Thoracic aorta (tissue), 2 donors: ENCODE results near the gene CHM. TPM values are rescaled to one million over a fixed set of nuclear protein-coding genes. Genes with fewer than 3 reads are reported as not detected.
"Not testable (repeated sequence)": the region's sequence is repeated elsewhere in the genome, so short reads cannot be mapped to it uniquely, and the experiment has no call there.

Experiments
- ATAC-seq: fragments of 150-250 bp; one replicate; pipeline ENCODE4 v1.8.0; 2017; ENCODE audit warnings: low read depth; ENCODE audit not compliant: insufficient number of reproducible peaks, low FRiP score
- DNase-seq: peaks from one replicate; pipeline ENCODE4 v3.0.0-alpha.2; 2020; ENCODE audit warnings: low spot score
- H3K27ac ChIP-seq, 2 donors: fragments of 200-600 bp; sonication (generic); 1 replicate in 1 of 2; 2 replicates in 1 of 2; pipeline ENCODE4 v1.5.1; 2016; ENCODE audit warnings: mild to moderate bottlenecking in 2 of 2, moderate library complexity in 2 of 2
- H3K27me3 ChIP-seq: fragments of 200-600 bp; sonication (generic); replicated peaks from 2 replicates; pipeline ENCODE4 v1.6.0; 2016; ENCODE audit warnings: mild to moderate bottlenecking; ENCODE audit not compliant: insufficient read depth
- H3K36me3 ChIP-seq: fragments of 200-600 bp; sonication (generic); one replicate; pipeline ENCODE4 v1.5.1; 2016
- H3K4me1 ChIP-seq, 2 donors: fragments of 200-600 bp; sonication (generic); 1 replicate in 1 of 2; 2 replicates in 1 of 2; pipeline versions ENCODE4 v1.5.1 to v1.6.0; 2016; ENCODE audit warnings: low read depth in 2 of 2, mild to moderate bottlenecking in 1 of 2; ENCODE audit not compliant: control insufficient read depth in 1 of 2
- H3K4me3 ChIP-seq: fragments of 200-600 bp; sonication (generic); 2 replicates; pipeline ENCODE4 v1.5.1; 2016; ENCODE audit warnings: mild to moderate bottlenecking
- H3K9me3 ChIP-seq: fragments of 200-600 bp; sonication (generic); 2 replicates; pipeline ENCODE4 v1.5.1; 2016
- total RNA-seq, 2 donors: library from RNA; depleted of rRNA; stranded (reverse); fragments of >200 nt; gene quantifications; one replicate each; pipeline versions ENCODE4 v1.1.0 to v1.2.3, GENCODE V29; 2016
- TF ChIP-seq, protein P1 (sequence below): fragments of 200-600 bp; sonication (generic); IDR thresholded peaks from one replicate; pipeline ENCODE4 v1.5.1; 2019; ENCODE audit warnings: antibody characterized with exemption

CHM gene
- total RNA-seq, 2 donors from 2014 or later = 14.8 to 14.9 TPM

DNA sequence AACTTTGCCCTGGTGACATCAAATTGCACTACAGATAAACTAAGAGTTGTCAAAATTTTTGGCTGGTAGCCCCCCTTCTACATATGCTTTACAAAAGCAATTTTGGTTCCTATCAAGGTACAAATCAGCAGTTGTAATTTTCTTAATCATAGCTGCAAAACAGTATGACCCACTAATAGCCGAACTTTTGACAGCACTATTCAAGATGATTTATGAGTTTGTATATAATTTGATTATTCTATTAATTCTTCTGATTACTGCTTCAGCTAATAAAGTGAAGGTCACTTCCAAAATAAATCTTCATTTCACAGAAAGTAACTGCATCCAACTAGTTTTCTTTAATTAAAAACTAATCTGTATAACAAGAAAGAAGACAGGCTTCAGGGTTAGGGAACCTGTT lies 119.6 kb downstream of the CHM start:
- H3K27me3 ChIP-seq = no peaks in the 10 kb centered on the region
- H3K9me3 ChIP-seq = no peaks in the 10 kb centered on the region
- H3K4me1 ChIP-seq = peaks cover 0 to 5% of the 10 kb centered on the region in 2 donors
- DNase-seq (no peak), ATAC-seq (no peak)
- no peaks in the 10 kb centered on the region for H3K36me3 ChIP-seq
- no peak overlapping the region for H3K27ac ChIP-seq
- no peak overlapping the region for H3K4me3 ChIP-seq
- TF ChIP-seq, protein P1, sequence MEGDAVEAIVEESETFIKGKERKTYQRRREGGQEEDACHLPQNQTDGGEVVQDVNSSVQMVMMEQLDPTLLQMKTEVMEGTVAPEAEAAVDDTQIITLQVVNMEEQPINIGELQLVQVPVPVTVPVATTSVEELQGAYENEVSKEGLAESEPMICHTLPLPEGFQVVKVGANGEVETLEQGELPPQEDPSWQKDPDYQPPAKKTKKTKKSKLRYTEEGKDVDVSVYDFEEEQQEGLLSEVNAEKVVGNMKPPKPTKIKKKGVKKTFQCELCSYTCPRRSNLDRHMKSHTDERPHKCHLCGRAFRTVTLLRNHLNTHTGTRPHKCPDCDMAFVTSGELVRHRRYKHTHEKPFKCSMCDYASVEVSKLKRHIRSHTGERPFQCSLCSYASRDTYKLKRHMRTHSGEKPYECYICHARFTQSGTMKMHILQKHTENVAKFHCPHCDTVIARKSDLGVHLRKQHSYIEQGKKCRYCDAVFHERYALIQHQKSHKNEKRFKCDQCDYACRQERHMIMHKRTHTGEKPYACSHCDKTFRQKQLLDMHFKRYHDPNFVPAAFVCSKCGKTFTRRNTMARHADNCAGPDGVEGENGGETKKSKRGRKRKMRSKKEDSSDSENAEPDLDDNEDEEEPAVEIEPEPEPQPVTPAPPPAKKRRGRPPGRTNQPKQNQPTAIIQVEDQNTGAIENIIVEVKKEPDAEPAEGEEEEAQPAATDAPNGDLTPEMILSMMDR = no peak

DNA sequence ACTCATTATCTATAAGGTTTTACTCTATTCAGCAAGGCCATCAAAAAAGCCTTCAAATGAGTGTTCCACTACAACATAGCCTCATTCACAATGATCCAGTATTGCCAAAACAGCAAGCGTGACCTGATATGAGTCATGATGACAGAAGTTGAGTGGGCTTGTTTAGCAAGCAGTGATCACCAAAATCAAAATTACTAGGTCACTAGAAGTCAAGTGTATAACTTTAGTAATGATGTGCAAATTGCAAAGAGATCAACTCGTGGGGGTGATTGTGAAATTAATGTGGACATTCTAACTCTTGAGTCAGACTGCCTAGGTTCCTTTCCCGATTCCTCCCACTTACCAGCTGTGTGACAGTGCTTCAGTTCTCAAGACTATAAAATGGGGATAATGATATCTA lies 124.5 kb downstream of the CHM start:
- Histone ChIP-seq H3K9me3 (no peaks in the 10 kb centered on the region), H3K4me3 (no peak overlapping the region), H3K4me1 (no peaks in the 10 kb centered on the region), H3K27ac (no peak overlapping the region), H3K36me3 (no peaks in the 10 kb centered on the region), H3K27me3 (no peaks in the 10 kb centered on the region)
- TF ChIP-seq, protein P1 = no peak
- no peak for ATAC-seq
- no peak for DNase-seq

DNA sequence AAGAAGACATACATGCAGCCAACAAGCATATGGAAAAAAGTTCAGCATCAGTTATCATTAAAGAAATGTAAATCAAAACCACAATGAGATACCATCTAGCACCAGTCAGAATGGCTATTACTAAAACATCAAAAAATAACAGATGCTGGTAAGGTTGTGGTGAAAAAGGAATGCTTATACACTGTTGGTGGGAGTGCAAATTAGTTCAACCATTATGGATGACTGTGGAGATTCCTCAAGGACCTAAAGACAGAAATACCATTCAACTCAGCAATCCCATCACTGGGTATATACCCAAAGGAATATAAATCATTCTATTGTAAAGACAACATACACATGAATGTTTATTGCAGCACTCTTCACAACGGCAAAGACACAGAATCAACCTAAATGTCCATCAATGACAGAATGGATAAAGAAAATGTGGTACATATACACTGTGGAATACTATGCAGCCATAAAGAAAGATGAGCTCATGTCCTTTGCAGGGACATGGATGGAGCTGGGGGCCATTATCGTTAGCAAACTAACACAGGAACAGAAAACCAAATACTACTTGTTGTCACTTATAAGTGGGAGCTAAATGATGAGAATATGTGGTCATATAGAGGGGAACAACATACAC lies 130.6 kb downstream of the CHM start:
- ATAC-seq, H3K27ac ChIP-seq, H3K27me3 ChIP-seq, DNase-seq, H3K4me1 ChIP-seq, H3K9me3 ChIP-seq, H3K36me3 ChIP-seq, H3K4me3 ChIP-seq: not testable (repeated sequence)

DNA sequence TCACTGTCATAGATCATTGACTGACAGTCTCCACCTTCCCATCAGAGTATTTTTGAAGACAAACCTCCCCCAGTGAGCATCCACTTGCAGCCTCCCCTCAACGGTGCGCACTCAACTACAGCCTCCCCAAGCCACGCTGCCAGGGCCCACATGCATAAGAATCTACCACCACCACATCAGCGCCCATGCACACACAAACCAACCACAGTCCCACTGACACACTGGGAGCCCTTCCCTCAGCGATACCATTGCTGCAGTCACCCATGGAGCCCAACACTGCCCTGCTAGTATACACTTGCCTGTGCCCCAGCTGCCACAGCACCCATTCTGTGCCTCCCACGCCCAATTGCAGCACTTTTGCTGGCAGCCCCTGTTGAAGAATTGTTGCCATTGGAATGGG lies 132.9 kb downstream of the CHM start:
- Histone ChIP-seq H3K4me1 (no peaks in the 10 kb centered on the region), H3K4me3 (no peak overlapping the region), H3K9me3 (no peaks in the 10 kb centered on the region), H3K27me3 (no peaks in the 10 kb centered on the region), H3K27ac (no peak overlapping the region), H3K36me3 (no peaks in the 10 kb centered on the region)
- no peak for DNase-seq
- no peak for ATAC-seq
- TF ChIP-seq, protein P1 = no peak

DNA sequence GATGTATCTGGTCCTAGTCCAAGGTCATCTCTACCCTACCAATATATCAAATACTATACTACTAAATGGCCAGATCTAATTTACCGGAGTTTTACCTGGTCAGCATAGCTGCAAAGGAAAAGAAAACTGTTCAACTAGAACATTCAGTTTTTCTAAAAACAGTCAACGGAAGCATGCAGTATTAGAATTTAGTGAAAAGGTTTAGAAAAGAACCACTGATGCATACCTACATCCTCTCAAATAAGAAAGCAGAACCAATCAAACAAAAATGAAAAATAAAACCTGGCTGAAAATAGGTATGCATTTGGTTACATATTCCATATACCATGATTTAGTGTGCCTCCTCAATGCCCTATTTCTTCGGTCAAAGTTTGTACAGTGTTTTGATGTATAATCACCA lies 140.0 kb downstream of the CHM start:
- no peaks in the 10 kb centered on the region for H3K36me3 ChIP-seq
- no peaks in the 10 kb centered on the region for H3K9me3 ChIP-seq
- TF ChIP-seq, protein P1 = no peak
- DNase-seq = no peak
- no peaks in the 10 kb centered on the region for H3K4me1 ChIP-seq
- H3K4me3 ChIP-seq = no peak overlapping the region
- no peaks in the 10 kb centered on the region for H3K27me3 ChIP-seq
- ATAC-seq = no peak
- no peak overlapping the region for H3K27ac ChIP-seq

DNA sequence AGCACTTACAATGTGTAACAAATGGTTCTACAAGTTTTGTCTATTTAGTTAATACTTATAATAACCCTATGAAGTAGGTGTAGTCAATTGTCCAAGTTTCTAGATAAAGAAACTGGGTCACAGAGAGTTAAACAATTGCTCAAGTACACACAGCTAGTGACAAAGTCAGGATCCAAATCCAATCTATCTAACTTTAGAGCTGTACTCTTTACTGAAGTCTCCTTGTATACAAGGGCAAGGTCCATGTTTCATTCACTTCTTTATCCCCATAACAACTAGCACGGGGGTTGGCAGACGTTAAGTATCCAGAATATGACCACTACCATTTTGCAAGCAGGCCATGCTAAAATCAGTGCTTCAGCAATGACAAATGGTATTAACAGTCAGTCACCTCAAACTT lies 141.0 kb downstream of the CHM start:
- H3K36me3 ChIP-seq = no peaks in the 10 kb centered on the region
- TF ChIP-seq, protein P1 = no peak
- no peak overlapping the region for H3K4me3 ChIP-seq
- DNase-seq (no peak), ATAC-seq (no peak)
- H3K4me1 ChIP-seq = no peaks in the 10 kb centered on the region
- no peak overlapping the region for H3K27ac ChIP-seq
- no peaks in the 10 kb centered on the region for H3K27me3 ChIP-seq
- no peaks in the 10 kb centered on the region for H3K9me3 ChIP-seq
